Measurements from ENCODE around the gene ATP2A1.
"Not testable (repeated sequence)": the region's sequence is repeated elsewhere in the genome, so short reads cannot be mapped to it uniquely, and the experiment has no call there.

Gene ATP2A1

DNA sequence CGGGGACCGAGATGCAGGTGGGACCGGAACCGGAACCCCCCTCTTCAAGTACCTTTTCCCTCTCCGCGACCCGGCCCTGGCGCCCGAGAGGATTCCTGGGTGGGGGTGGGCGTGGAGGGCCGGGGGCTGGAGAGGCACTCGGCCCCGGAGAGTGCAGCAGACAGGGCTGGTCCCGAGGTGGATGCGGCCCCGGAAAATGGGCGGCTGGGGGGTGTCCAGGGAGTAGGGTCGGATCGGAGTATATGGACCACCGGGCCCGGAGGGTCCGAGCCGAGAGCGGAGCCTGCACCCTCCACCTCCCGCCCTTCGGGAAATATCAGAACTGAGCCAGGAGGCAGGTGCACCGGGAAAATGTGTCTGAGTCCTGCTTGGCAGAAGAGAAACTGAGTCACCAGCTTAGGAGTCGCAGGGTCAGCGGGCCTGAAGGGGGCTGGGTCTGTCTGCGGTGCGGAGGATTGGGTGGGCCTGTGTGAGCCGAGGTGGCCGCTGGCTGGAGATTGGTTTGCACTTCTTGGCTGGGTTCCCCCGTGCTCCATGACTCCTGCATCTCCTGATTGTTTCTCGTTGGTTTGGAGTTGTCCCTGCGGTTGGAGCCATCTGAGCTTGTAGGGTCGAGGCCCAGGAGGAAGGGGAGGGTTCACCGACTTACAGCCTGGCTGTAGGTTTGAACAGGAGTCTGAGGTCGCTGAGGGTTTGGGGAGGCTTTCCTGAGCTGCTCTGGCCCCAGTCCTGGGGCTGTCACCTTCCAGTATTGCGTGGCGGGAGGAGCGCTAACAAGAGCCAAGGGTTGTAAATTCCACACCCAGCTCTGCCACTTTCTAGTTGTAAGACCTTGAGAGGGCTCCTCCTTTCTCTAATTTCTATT, 14.1 kb upstream of the ATP2A1 start:
- peak; percentile 27 for DNase-seq

DNA sequence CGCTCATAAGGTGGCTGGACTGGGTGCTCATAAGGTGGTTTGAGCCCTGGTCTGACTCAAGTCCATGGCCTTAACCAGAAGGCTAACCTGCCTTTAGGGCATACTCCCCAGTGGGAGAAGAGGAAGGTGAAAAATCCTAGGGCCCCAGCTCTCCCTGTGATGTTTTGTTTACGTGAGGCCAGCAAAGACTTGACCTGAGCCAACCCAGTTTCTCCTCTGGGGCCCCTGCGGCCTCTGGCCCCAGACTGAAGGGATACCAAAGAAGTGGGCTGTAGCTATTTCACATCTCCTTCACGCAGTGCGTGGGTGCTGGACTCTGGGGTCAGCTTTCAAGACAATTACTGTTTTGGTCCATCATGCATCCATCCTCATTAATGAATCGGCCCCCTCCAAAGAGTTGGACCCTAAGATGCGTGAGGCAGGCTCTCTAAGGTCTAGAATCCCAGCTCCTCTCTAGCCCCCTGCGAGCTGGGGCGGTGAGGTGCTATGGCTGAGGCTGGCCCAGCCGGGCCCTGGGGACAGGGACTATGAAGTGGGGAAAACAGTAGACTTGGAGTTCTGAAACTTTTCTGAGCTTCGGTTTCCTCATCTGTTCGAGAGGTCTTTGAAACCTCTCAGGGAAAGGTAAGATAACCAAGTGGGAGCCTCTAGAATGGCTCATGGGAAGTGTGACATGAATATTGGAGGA, 13.1 kb upstream of the ATP2A1 start:
- no peak for DNase-seq

DNA sequence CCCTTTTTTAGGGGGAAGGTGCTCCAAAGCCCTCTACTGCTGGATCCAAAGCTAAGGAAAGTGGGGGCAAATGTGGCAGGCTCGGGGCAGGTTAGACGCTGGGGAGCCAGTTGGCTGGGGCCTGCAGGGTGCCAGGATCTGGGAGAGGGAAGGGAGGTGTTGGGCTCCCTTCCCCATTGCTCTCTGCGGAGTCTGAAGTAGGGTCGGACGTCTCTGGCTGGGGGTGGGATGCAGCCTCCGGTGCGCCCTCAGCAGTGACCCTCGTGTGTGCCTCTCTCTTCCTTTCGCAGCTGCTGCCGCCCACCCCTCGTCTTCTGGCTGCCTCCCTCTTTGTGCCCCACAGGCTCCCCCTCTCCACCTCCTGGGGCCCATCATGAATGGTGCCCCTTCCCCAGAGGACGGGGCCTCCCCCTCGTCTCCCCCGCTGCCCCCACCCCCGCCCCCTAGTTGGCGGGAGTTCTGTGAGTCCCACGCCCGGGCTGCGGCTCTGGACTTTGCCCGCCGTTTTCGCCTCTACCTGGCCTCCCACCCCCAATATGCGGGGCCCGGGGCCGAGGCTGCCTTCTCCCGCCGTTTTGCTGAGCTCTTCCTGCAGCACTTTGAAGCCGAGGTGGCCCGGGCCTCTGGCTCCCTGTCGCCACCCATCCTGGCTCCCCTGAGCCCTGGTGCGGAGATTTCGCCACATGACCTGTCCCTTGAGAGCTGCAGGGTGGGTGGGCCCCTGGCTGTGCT, 12.4 kb upstream of the ATP2A1 start:
- no peak for DNase-seq

GRCh38 chr16:28866454-28866804, 11.9 kb upstream of the ATP2A1 start:
- no peak for DNase-seq

- no peak for DNase-seq
Measured at GRCh38 chr16:28867241-28867640, 11.0 kb upstream of the ATP2A1 start.

DNA sequence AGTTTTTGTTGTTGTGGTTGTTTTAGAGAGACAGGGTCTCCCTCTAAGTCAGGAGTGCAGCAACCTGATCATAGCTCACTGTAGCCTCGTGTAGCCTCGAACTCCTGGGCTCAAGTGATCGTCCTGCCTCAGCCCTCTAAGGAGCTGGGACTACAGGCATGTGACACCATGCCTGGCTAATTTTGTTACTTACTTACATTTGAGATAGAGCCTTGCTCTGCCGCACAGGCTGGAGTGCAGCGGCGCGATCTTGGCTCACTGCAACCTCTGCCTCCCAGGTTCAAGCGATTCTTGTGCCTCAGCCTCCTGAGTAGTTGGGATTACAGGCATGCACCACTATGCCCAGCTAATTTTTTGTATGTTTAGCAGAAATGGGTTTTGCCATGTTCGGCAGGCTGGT, 10.6 kb upstream of the ATP2A1 start:
- DNase-seq: not testable (repeated sequence)

- DNase-seq: no peak
Measured at GRCh38 chr16:28869201-28869600, 9.1 kb upstream of the ATP2A1 start.

DNA sequence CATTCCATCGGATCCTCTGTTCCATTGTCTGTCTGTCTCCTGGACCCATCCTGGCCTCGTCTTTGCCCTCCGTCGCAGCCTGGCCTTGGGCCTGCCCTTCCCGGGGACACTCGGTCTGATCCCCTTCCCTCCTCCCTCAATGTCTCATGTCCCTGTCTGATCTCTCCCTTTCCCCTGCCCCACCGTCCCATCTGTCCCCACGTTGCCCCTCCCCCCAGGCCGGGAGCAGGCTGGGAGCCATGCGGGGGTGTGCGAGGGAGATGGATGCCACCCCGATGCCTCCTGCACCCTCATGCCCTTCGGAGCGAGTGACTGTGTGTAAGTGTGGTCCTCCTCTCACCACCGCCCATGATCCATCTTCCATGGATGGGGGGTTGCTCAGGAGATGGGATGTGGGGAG, 5.3 kb upstream of the ATP2A1 start:
- DNase-seq: no peak

DNA sequence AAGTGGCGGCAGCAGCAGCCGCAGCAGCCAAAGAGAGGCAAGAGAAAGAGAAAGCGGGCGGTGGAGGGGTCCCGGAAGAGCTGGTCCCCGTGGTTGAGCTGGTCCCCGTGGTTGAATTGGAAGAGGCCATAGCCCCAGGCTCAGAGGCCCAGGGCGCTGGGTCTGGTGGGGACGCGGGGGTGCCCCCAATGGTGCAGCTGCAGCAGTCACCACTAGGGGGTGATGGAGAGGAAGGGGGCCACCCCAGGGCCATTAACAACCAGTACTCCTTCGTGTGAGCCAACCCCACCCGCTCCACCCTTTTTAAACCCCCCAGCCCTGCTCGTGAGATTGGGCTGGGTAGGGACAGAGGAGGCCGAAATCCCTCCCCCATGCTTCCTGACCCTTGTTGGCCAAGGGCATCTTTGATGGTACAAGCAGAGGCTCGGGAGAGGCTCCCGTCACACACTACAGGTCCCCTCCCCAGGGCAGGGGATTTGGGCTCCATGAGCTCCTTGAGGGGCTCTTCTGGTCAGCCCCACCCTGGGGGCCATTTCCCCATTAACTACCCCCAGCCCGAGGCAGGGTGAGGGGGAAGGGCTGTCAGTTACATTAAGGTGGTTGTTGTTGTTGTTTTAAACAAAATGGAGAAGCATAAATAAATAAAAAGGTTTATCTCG, 4.6 kb upstream of the ATP2A1 start:
- DNase-seq: peak; percentile 57

DNA sequence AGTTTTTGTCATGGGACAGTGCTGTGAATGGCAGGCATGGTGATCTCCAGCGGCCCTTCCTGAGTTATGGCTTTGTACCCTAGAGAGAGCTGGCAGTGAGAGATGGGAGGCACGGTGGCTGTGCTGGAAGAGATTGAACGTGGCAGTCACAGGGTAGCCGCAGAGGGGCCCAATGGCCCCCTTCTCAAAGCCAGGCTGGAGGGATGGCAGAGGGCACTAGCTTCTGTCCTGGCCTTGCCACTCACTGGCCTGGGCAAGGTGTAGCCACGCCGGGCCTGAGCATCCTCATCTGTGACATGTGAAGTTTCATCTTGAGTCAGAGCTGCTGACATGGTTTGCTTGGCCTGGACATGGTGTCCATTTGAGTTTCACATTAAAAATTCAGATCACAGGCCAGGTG, 3.9 kb upstream of the ATP2A1 start:
- DNase-seq: no peak

GRCh38 chr16:28875134-28876018, 2.9 kb upstream of the ATP2A1 start:
- no peak for DNase-seq

GRCh38 chr16:28876019-28876659, 2.1 kb upstream of the ATP2A1 start:
- DNase-seq: no peak

GRCh38 chr16:28876973-28877654, 1.2 kb upstream of the ATP2A1 start:
- DNase-seq: no peak

GRCh38 chr16:28877655-28878000, 660 bp upstream of the ATP2A1 start:
- DNase-seq: no peak

DNA sequence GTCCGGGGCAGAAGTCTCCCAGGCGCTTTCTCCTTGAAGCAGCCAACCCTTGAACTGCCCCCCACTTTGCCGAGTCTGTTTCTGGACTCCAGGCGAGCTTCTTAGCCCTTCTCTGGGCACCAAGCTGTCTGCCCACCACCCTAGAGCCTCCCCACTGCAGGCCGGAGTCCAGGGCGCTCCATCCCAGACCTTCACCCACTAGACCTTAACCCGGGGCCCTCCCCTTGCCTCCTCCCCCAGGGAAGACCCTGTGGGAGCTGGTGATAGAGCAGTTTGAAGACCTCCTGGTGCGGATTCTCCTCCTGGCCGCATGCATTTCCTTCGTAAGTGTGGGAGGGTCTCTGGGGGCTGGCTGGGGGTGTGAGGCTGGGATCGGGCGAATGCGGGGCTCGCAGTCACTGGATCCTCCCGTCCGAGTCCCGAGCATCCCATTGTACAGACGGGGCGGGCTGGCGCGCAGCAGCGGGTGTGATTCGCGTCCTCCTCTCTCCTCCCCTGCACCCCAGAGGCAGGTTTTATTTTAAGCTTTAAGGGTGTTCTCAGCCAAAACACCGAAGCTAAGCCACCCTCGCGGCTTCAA, 1.1 kb downstream of the ATP2A1 start:
- DNase-seq: no peak

GRCh38 chr16:28879841-28880588, 1.7 kb downstream of the ATP2A1 start:
- peak; percentile 75 for DNase-seq

- DNase-seq: no peak
Measured at GRCh38 chr16:28880589-28880915, 2.3 kb downstream of the ATP2A1 start.

GRCh38 chr16:28880955-28881354, 2.7 kb downstream of the ATP2A1 start:
- no peak for DNase-seq

GRCh38 chr16:28881565-28881964, 3.3 kb downstream of the ATP2A1 start:
- DNase-seq: not testable (repeated sequence)

DNA sequence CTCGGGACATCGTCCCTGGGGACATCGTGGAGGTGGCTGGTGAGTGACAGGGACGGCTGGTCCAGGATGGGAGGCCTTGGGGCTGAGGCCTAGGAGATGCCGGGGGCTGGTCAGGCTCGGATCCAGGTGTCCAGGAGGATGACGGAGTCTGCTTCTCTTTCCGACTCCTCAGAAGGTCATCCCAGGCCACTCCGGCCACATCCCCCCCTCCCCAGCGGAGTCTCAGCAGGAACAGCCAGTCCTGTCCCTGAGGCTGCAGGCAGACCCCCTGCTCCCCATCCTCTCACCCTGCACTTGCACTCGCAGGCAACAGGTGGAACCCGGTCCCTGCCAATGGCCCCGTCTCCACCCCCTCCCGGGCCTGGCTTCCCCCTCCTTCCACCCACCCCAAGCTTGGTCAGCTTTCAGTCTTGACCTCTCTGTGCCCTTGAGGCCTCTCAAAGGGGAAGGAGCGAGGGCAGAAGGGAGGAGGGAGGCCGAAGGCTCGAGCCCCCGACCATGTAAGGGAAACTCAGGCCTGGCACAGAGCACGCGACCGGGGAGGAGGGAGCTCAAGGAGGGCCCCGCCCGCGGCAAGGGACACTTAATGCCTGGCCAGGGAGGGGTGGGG, 4.4 kb downstream of the ATP2A1 start:
- DNase-seq: no peak

Measured in central memory CD4-positive, alpha-beta T cell (primary cell).